Brain pericyte (primary cell): ENCODE data around the gene ENC1.

Source experiments
- DNase-seq: peaks from one replicate; pipeline ENCODE4 v3.0.0-alpha.2; 2012; ENCODE audit warnings: low read depth, low spot score

Gene ENC1

DNA sequence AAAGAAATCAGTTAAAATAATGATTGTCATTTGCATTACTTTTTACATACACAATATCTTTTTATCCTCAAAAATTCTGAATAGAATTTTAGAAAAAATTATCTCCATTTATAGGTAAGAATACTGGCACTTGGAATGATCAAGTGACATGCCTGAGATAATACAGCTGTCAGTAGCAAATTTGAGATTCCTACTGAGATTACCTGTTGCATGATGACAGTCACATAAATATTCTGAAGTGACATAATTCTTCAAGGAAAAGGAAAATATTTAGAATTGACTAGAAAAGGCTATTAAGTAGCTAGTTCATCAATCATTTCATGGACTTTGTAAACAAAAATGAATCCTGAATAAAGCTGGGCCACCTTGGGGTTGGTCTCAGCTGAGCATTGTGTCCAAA is 15.2 kb upstream of the ENC1 start:
- DNase-seq = no peak

DNA sequence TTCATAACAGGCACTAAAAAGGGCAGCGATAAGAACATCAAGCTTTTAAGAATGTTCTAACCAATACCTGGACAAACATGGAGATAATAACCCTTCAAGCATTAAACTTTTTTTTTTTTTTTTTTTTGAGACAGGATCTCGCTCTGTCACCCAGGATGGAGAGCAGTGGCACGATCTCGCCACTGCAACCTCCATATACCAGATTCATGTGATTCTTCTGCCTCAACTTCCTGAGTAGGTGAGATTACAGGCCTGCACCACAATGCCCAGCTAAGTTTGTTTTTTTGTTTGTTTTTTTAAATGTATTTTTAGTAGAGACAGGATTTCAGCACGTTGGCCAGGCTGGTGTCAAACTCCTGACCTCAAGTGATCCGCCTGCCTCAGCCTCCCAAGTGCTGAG is 14.7 kb upstream of the ENC1 start:
- DNase-seq = no peak

DNA sequence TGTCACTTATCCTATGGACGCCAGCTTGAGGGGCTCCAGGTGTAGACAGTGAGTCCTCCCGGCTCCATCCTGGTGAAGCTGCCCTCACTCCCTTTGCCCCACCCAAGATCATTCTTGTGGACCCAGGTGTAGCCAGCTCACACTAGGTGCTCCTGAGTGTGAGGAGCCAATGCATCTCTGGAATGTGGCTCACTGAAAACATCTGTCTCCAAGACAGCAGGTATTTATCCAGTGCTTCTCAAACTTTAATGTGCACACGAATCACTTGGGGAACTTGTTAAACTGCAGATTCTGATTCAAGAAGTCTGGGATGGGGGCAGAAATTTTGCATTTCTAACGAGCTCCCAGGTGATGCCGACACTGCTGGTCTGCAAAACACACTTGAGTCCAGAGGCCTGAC is 13.5 kb upstream of the ENC1 start:
- no peak for DNase-seq

DNA sequence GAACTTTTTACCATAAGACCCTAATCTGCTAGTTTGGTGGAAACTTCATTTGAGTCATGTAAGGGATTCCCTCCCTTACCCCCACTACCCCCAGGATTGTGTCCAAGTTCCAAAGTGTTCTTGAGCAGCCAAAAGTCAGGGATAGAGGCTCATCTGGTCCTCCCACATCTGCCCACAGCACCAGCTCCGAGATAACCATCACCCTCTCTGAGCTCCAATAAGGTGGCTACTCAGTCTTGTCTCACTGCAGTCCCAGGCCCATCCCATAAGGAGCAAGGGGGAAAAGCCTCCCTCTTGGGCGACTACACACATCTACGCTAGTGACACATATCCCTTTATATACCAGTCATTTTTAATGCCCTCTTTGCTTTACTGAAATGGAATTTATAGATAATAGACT is 12.0 kb upstream of the ENC1 start:
- no peak for DNase-seq

DNA sequence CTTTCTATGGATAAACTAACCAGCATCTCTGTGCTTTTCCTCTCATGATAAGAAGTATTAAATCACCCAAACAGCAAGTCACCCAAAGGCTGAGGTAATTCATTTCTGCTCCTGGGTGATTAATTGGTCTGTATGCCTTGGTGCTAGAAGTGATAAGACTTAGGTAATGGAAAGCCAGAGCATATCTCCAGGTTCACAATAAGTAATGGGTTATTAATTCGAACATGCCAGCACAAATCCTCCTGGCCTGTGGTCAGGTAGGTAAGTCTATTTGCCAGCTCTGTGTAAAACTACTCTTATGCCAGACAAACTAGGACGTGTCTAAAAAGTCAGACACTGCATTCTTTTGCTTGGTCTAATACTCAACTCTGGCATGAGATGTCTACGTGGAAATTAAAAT is 11.2 kb upstream of the ENC1 start:
- no peak for DNase-seq

DNA sequence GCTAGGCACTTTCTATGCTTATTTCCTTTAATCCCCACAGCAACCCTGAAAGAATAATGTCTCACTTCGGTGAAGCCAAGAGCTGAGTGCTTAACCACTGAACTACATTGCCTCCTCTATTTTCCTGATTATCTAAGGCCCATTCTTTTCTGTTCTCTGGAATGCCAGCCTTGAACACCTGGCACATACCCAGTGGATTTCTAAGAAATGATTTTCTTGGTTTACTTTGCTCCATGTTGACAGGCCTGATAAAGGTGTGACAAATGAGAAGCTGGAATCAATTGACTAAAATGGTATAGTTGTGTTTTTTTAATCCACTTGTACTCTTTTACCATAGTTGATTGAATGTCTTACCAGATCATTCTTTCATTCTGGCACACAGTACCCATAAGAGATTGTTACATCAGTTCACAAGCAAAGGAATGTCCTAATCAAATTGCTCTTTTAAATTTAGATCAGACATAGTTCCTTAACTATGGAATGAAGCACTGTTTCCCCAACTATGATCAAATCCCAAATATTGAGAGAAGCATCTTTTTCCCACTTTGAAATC is 9.0 kb upstream of the ENC1 start:
- DNase-seq = no peak

DNA sequence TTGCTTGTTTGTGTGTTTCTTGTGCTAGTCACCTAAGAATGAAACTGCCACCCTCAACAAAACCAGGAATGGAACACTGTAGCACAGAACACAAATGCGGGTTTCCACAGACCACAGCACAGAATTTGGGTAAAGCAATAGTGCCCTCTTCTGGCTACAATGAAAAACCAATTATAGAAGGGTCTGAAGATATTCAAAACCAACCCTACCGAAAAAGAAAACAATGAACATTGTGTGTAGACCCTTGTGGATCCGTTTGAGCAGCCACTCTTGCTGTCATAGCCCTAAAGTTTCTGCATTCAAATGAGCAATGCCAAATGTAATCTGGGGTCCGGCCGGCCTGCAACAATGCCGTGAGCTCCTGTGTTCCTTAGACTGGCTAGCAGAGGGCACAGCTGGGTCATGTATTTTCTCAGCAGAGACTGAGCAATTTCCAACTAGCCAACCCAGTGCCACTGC is 8.3 kb upstream of the ENC1 start:
- DNase-seq = no peak

DNA sequence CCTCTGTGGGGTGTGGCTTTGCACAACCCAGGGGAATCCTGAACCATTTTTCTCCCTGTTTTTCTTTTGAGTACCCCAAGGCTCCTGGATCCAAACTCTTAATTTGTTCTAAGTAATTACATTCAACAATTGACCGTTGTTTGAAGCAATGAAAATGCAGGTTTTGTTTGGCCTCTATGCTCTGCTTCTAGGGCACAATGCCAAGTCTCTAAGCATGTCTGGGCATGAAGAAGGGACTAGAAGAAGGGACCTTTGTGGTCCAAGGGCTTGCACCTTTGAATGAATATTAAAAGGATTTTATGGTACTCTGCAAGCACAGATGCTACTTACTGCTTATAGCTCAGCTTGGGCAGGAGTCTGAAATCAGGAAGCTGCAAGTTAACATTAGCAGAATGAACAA is 6.6 kb upstream of the ENC1 start:
- DNase-seq = no peak

DNA sequence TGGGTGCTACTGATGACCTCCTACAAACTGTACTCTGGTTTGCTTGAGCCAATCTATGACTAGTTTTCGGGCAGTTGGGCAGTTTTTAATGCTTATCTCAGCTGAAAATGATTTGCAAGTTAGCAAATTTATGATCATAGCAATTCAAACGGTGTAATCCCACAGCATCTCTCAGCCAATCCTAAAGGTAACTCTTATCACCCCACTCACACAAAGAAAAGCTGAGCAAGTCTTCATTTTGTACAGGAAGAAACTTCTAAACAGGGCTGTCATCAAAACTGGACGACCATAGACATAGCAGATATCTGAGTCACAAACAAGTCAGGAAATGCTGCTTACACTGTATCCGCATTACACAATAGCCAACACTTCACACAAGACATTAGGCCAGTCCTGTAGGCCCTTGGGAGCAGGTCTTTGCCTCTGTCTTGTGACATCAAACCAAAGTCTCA is 2.6 kb upstream of the ENC1 start:
- DNase-seq = no peak

DNA sequence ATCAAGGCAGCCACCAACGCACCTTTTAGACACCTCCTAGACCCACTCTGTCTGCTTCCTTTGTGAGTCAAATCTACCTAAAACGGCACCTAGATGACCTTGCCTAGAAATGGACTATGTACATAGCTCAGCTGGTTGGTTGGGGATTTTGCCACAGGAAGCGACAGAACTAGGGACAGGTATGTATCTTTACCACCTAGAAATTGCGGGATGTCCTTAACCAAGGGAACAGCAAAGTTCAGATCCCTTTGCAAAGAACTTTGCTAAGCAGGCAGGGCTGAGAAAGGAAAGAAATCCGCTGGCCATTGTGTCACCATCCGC is 2.0 kb upstream of the ENC1 start:
- no peak for DNase-seq

DNA sequence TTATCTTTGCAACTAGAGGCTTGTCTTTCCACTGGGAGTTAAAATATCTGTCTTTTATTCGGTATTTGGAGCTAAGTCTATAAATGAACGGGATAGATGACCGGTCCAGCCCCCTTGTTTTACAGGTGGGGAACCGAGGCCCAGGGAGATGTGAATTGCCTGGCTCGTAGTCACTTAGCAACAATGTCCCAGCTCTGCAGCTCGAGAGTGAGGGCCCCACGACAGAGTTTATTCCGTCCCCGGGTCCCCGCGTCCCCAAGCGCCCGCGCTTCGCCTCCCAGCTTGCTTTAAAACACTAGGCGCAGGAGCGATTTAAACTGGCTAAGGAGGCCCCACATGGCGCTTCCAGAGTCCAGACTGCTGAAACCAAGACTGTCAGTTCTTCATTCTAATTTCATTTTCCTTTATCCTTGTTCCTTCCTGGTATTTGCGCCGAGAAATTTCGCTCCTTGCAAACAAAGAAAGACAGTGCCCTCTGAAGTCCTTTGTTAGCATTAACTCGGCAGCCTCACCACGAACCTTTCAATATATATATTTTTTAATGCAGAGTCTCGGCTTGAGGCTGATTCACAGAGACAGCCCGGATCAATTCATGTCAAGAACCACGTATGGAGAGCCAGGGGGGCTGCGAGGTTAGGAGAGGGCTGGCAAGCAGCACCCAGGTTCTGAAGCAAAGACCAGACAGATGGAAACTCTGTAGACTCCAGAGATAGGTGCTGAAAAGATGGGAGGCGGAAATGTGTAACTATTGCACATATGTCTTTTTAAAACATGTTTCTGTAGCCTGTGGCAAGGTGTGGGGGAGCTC is 1.4 kb upstream of the ENC1 start:
- DNase-seq = no peak

DNA sequence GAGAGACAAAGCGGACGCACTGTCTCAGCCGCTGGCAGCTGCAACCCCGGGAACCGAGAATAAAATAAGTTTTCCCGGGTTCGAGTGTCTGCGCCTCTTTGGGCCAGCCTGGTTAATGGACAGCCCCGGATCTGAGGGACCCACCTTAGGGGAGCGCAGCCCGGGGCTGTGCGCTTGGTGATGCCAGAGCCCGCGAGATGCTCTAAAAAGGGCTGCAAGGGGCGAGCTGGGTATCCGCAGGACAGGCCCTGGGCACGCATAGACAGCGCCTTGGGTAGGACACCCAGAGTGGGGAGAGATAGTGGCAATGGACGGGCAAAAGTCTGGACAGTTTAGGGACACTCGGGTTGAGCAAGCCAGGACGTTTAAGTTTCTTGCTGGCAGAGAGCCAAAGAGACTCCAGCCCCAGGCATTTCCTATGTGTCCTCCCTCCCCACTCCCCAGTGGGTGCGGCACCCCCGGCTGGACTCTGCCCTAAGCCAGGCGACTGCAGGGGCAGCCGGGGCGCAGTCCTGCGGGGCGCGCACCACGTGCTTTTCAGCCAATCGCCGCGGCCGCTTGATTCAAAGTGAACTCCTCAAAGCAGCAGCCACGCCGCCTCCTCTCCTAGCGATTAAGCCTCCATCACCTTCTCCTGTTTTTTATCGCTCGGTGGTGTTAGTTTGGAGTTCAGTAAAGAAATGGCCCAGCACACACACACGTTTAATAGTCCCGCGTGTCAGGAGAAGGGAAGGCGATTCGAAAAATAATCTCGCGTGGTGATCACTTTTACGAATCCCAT is 616 bp upstream of the ENC1 start:
- no peak for DNase-seq

DNA sequence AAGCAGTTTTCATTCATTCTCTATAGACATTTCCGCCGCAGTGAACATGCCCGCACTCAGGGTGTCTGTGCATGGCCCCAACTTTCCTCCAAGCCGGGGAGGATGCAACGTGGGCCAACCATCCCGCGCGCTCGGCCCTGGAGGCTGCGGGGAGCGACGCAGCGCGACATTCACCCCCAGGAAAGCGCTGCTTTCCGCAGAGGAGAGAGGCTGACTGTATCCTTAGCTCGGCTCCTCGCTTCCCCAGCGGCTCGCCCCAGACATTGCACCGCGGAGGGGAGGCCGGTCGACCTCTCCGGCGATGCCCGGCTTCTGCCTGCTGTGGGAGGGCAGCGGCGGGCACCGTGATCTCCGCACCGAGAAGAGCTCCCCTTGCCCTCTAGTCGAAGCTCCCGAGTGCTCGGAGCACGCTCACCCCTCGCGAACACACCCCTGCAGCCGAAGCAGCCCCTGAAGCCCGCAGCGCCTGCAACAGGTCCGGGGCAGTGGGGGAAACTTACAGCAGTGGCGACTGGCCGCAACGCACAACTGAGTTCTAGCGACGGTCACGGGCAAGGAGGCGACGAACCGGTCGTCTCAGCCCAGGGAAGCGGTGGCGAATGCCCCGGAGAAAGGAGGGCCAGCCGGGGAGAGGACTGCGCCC is 600 bp downstream of the ENC1 start:
- DNase-seq = no peak

DNA sequence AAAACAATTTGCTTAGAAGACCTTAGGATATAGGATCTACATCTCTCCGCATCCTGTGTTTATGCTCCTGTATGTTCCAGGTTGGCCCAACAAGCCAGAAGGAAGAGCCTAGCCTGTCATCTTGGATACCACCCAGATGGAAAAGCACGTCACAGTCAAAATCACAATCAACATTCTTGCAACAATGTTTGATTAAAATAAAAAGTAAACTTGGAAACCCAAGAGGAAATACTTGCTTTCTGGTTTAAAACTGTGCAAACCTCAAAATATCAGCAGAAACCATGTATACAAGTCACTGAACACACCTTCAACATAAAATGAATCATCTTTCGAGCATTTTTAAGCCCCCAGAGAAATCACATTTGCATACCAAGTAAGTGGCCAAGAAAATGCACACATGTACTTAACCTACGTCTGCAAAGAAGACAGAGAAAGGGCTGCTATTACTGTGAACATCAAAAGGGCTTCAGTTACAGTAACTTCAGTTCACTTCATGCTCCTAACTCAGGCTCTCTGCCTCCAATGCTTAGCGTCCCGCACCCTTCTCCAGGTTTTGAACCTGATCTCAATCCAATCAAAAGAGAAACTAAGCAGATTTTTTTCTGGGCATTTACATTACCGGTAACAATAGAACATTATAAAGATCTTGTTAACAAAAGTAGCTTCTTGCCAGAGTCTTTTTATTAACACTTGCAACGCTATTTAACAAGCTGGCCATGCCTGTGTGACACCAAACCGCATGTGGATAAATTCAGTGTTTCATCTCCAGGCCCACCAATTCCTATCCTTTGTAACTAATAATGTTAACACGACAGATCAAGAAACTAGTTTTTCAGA is 1.3 kb downstream of the ENC1 start:
- no peak for DNase-seq

DNA sequence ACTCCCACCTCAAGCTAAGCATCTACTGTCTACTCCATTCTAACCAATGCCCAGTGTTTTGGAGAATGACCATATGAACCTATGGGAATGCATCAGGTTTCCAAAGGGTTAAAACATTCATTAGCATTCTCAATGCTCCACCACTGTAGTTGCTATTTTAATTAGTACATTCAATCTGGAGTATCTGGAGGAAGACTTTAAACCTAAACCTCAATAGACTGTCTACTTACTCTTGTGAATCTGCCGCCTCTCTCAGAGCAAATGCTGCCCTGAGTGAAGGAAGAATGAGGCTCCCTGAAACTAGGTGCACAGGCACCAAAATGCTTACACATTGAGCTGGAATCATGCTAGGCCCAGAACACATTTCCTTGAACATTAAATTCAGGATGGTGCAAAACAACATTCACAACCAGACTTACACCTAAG is 2.0 kb downstream of the ENC1 start:
- no peak for DNase-seq

DNA sequence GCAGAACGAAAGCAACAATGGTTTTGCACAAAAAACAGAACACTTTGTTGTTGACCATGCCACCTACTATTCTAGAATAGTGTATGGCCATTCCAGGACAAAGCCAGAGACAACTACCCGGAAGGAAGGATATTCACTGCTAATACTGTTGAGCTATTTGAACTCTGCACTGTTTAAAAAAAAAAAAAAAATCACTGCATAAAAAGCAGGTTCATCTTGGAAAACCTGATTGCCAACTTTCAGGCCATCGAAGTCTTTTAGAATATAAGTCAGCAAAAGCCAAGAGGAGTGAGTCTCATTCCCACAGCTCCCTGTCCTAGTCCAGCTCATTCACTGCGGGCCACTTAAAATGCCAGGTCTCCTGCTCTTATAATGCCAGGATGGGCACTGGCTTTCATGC is 4.0 kb downstream of the ENC1 start:
- DNase-seq = no peak

DNA sequence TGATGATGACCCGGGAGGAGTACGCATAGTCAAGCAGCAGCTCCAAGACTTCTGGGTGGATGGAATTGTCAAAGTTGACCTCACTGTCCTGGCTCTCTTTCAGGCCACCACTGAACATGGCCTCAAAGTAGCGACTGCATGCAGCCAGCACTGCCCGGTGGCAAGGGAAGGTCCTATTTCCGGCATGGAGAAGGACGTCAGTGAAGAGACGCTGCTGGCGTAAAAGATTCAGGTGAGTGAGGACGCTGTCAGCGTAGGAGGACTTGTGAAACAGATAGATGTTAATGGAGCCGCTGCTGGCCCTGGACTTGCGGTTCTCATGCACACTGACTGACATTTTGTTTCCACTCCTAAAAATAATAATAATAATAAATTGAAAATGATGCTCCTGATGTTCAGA is 4.4 kb downstream of the ENC1 start:
- DNase-seq = no peak

DNA sequence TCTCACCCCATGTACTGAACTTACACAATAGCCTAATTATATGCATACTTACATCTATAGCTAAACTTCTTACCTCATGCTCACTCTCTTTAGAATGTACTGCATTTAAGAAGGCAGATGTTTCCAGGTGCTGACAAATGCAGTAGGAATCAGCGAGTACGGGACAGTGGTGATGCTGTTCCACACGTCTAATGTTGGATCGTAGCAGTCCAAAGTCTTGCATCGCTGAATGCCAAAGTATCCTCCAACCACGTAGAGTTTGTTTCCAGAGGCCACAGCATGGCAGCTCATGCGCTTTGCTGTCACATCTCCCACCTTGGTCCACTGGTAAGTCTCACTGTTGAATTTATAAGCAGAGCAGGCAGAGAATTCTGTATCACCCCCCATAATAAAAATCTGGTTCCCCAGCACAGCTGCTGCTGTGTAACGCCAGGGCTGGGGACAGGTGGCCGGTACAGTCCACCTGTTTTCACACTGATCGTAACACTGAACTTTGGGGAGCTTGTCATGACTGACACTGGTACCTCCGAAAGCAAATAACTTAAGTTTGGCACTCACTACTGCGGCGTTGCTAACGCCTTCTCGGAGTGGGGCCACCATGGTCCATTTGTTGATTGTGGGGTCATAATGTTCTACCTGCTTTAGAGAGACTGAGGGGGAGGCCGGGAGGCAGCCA is 5.8 kb downstream of the ENC1 start:
- DNase-seq = no peak

DNA sequence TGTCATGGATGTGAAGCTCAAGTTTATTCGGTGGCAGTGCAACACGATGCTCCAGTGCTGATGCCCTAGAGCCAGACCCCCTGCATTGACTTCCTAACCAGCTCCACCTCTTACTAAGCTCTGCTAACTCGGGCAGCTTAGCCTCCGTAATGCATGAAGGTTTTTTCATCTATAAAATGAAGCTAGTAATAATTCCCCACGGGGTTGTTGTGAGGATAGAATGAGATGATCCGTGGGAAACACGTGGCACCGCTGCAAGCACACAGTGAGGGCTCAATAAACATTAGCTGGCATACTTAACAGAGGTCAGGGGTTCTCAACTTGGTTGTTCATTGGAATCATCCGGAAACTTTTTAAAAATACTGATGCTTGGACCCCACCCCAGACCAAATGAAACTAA is 6.8 kb downstream of the ENC1 start:
- DNase-seq = no peak

DNA sequence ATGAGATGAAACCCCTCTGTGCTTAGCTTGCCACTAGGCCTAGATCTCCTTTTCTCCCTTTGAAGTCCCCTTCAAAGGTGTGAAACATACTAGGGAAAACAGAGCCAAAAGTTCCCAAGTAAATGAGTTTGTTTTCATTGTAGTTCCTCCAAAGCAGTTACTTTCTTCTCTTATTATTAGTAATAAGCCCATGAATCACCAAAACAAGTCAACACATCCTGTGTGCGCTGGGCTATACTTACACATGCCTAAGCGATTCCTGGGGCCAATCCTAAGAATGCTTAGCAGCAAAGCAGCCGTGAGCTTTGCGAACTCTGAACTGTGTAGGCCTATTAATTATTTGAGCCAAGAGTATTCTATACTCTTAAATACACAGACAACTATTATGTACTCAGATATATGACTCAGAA is 7.6 kb downstream of the ENC1 start:
- DNase-seq = no peak
